Right cardiac atrium (tissue), 5 donors: Measurements from ENCODE around the gene FOXQ1. TPM values are rescaled to one million over a fixed set of nuclear protein-coding genes. Genes with fewer than 3 reads are reported as not detected.
"Not testable (repeated sequence)": the region's sequence is repeated elsewhere in the genome, so short reads cannot be mapped to it uniquely, and the experiment has no call there.

Experiments
- ATAC-seq, 2 donors: fragments of 200-7000 bp; cut with Tn5 transposase; one replicate each; pipeline versions ENCODE4 v1.8.0 to v1.9.1; 2020; ENCODE audit warnings: moderate library complexity in 2 of 2, mild to moderate bottlenecking in 1 of 2
- DNase-seq, 3 donors: peaks; one replicate each; pipeline ENCODE4 v3.0.0-alpha.2; 2020
- H3K27ac ChIP-seq: one replicate; pipeline ENCODE4 v1.5.1; 2013; ENCODE audit warnings: mild to moderate bottlenecking, low read length, control low read depth, moderate library complexity
- H3K27me3 ChIP-seq: one replicate; pipeline ENCODE4 v1.6.1; 2013; ENCODE audit not compliant: control insufficient read depth, insufficient read depth
- H3K4me1 ChIP-seq: one replicate; pipeline ENCODE4 v1.6.1; 2013; ENCODE audit warnings: low read length; ENCODE audit not compliant: control insufficient read depth, insufficient read depth
- H3K4me3 ChIP-seq: one replicate; pipeline ENCODE4 v1.5.1; 2013; ENCODE audit warnings: low read length, control low read depth
- H3K9me3 ChIP-seq: one replicate; pipeline ENCODE4 v1.6.1; 2013; ENCODE audit warnings: low read length; ENCODE audit not compliant: control insufficient read depth
- WGBS: extraction: QIAGEN DNeasy Blood & Tissue Kit; methylation state at CpG from one replicate; pipeline ENCODE4 v1.1.7; 2013; 5-methylcytosine and 5-hydroxymethylcytosine counted together
- intact Hi-C, 4 donors: fragments of 100-400 bp; cut with DNase I; formaldehyde crosslinking; loops; one replicate each; pipeline versions ENCODE4 v1.11.0 to v1.14.0; 2022 to 2023
- polyA plus RNA-seq: library from polyadenylated mRNA; stranded (reverse); fragments of 200-250 nt; gene quantifications from one replicate; pipeline ENCODE4 v1.2.3, GENCODE V29; 2013
- total RNA-seq, 4 donors: library from RNA; stranded (reverse); fragmentation: NEBNext Ultra II Directional; extraction: Animal tissue kit (Norgen Biotek cat#: 25700); gene quantifications; one replicate each; pipeline ENCODE4 v1.2.1, GENCODE V29; 2021
- donor health status: healthy with polysubstance abuse.
- donor health status: DM: no; HTN: yes; CAD: no.
- donor health status: DM: no; HTN: no; CAD: no.
- donor health status: DM: no; HTN: yes; CAD: no; lungs with severe emphysema.
- donor health status: DM: yes; HTN: yes; CAD: no.

FOXQ1 gene
- total and polyA plus RNA-seq, 5 donors: not detected

DNA sequence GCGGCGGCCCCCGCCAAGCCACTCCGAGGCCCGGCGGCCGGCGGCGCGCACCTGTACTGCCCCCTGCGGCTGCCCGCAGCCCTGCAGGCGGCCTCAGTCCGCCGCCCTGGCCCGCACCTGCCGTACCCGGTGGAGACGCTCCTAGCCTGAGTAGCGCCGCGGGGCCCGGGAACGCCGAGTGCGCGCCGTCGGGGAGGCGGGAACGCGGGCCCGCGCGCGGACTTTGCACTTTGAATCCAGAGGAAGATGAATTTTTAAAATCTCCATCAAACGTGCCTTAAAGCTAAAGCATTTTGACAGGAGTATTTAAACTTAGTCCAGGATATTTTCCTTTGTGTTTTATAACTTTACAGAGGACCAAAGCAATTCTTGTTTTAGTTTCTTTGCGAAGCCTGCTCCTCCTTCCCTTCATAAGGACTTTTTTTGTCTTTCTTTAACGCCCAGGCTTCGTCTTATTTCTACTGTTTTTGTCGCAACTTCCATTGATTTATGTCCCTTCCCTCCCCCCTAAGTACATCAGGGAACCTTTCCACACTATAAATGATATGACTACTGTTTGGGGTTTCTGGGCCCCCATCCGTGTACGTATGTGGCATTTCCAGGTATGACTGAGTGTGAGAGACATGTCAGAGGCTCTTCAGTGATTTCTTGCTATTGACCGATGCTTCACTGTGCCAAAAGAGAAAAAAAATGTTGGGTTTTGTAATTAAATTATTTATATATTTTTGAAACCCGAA is 2.0 kb downstream of the FOXQ1 start:
- H3K4me3 ChIP-seq: no peak overlapping the region
- DNase-seq: no peak
- peaks cover 5% of the 10 kb centered on the region for H3K4me1 ChIP-seq
- ATAC-seq: no peak
- no peak overlapping the region for H3K27ac ChIP-seq
- no peaks in the 10 kb centered on the region for H3K9me3 ChIP-seq
- intact Hi-C loops: no loop called here
- 4% methylated on average over 45 of the region's 45 CpGs for WGBS
- no peaks in the 10 kb centered on the region for H3K27me3 ChIP-seq

DNA sequence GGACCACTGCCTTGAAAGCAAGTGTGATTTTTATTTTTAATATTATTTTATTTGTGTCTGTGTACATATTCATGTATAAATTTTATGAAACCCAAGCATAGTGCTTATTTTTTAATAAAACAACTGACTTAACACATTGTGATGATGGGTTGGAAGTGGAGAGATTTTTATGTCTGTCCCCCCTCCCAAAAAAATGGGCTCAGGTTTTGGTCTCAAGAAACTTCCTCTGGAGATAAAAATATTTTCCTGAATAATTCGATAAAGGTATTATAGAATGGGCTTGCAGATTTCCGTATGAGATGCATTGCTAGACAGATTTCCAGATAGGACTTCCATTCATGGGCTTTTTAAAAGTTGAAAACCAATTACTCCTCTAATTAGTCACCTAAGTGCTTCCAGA is 2.7 kb downstream of the FOXQ1 start:
- Histone ChIP-seq H3K4me3 (no peak overlapping the region), H3K27me3 (no peaks in the 10 kb centered on the region), H3K4me1 (peaks cover 5% of the 10 kb centered on the region), H3K27ac (no peak overlapping the region), H3K9me3 (no peaks in the 10 kb centered on the region)
- 22% methylated on average over 2 of the region's 2 CpGs for WGBS
- DNase-seq (no peak), ATAC-seq (no peak)
- intact Hi-C loops: no loop called here

DNA sequence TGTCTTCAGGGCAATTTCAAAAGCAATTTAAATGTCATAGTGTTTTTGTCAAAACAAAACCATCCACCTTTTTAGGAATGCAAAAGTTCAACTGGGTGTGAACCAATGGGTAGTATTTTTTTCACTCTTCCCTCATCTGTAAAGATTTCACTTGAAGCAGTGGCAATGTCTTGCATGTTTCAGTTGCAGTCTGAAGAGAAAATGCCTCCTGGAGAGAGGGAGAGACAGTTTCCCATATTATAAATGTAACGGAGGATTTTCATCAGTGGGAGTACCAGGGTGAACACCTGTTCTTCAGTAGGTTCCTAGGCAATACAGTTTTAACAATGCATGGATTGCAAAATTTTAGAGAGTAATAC is 3.3 kb downstream of the FOXQ1 start:
- no peaks in the 10 kb centered on the region for H3K9me3 ChIP-seq
- H3K27me3 ChIP-seq: no peaks in the 10 kb centered on the region
- H3K4me3 ChIP-seq: no peak overlapping the region
- 42% methylated on average over 1 of the region's 1 CpG for WGBS
- intact Hi-C loops: no loop called here
- H3K27ac ChIP-seq: no peak overlapping the region
- DNase-seq: no peak
- peaks cover 5% of the 10 kb centered on the region for H3K4me1 ChIP-seq
- ATAC-seq: no peak

GRCh38 chr6:1315560-1316386 is 3.9 kb downstream of the FOXQ1 start:
- intact Hi-C loops: no loop called here
- DNase-seq: no peak
- ATAC-seq: no peak
- peaks cover 5% of the 10 kb centered on the region for H3K4me1 ChIP-seq
- H3K27ac ChIP-seq: no peak overlapping the region
- WGBS: 26% methylated on average over 11 of the region's 11 CpGs
- H3K9me3 ChIP-seq: no peaks in the 10 kb centered on the region
- peak overlapping the region; percentile 77 for H3K4me3 ChIP-seq
- H3K27me3 ChIP-seq: no peaks in the 10 kb centered on the region

DNA sequence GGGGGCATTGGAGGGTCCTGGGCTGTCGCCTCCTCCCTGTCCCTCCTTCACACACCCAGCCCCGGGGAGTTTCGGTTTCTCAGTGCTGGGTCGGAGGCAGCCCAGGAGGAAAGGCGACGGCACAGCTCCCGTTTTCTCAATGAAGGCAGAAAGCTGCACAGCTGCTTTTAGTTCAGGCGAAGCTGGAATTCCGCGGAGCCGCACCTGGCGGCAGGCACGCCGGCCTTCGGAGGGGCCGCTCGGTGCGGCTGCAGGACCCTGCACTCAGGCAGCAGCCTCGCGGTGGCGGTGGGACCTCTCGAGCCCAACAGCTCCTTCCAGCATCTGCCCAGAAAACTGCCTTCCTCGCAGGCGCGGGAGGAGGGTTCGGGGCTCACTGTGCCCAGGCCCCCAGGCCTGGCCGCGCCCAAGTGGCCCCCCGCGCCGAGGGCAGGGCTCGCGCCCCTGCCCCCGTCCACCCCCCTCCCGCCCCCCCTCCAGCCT is 4.6 kb downstream of the FOXQ1 start:
- WGBS: 1% methylated on average over 34 of the region's 35 CpGs
- DNase-seq (no peak), ATAC-seq (no peak)
- peaks cover 3% of the 10 kb centered on the region for H3K4me1 ChIP-seq
- H3K9me3 ChIP-seq: no peaks in the 10 kb centered on the region
- H3K27ac ChIP-seq: no peak overlapping the region
- H3K4me3 ChIP-seq: peak overlapping the region; percentile 77
- H3K27me3 ChIP-seq: no peaks in the 10 kb centered on the region
- intact Hi-C loops: no loop called here

GRCh38 chr6:1317302-1317815 is 5.5 kb downstream of the FOXQ1 start:
- 89% methylated on average over 43 of the region's 43 CpGs for WGBS
- peak in 2 of 3 donors; percentile 47 to 62 for DNase-seq
- Histone ChIP-seq H3K9me3 (no peaks in the 10 kb centered on the region), H3K27ac (no peak overlapping the region), H3K4me1 (peaks cover 3% of the 10 kb centered on the region), H3K4me3 (no peak overlapping the region), H3K27me3 (no peaks in the 10 kb centered on the region)
- intact Hi-C loops: no loop called here
- no peak for ATAC-seq

- no peak for DNase-seq
- no peak for ATAC-seq
- Histone ChIP-seq H3K4me1 (no peaks in the 10 kb centered on the region), H3K27ac (no peak overlapping the region), H3K4me3 (no peak overlapping the region), H3K27me3 (no peaks in the 10 kb centered on the region), H3K9me3 (no peaks in the 10 kb centered on the region)
- 71% methylated on average over 7 of the region's 7 CpGs for WGBS
- intact Hi-C loops: no loop called here
Measured at GRCh38 chr6:1318036-1318435, 6.1 kb downstream of the FOXQ1 start.

GRCh38 chr6:1318584-1318983 is 6.7 kb downstream of the FOXQ1 start:
- H3K27me3 ChIP-seq, H3K4me1 ChIP-seq, H3K4me3 ChIP-seq, ATAC-seq, DNase-seq, H3K27ac ChIP-seq, H3K9me3 ChIP-seq, intact Hi-C loops: not testable (repeated sequence)
- 85% methylated on average over 15 of the region's 22 CpGs for WGBS

DNA sequence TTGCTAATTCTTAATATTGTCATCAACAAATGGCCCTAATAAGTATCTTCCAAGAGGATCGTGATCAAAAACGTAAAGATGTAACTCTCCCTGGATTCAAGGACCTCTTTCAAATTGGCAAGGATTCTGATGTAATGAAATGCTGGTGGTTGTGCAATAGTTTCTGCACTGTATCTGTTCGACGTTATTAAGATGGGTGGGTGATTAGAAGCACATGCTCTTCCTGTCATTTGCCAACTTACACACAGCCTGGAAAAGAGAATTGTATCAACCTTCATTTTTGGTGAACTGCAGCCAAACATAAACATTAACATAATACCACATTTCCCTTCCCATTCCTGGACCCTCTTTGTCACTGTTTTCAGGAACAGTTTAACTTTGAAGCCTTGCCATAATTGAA is 9.8 kb downstream of the FOXQ1 start:
- no peaks in the 10 kb centered on the region for H3K9me3 ChIP-seq
- H3K4me3 ChIP-seq: no peak overlapping the region
- DNase-seq (no peak), ATAC-seq (no peak)
- intact Hi-C loops: no loop called here
- 23% methylated on average over 4 of the region's 4 CpGs for whole genome bisulfite sequencing
- no peak overlapping the region for H3K27ac ChIP-seq
- no peaks in the 10 kb centered on the region for H3K27me3 ChIP-seq
- H3K4me1 ChIP-seq: no peaks in the 10 kb centered on the region

GRCh38 chr6:1322156-1322555 is 10.3 kb downstream of the FOXQ1 start:
- WGBS: 50% methylated on average over 3 of the region's 3 CpGs
- Histone ChIP-seq H3K9me3 (no peaks in the 10 kb centered on the region), H3K27ac (no peak overlapping the region), H3K27me3 (no peaks in the 10 kb centered on the region), H3K4me1 (no peaks in the 10 kb centered on the region), H3K4me3 (no peak overlapping the region)
- no peak for ATAC-seq
- DNase-seq: no peak
- intact Hi-C loops: no loop called here

- no peak for DNase-seq
- intact Hi-C loops: no loop called here
- ATAC-seq: no peak
- Histone ChIP-seq H3K9me3 (no peaks in the 10 kb centered on the region), H3K4me1 (no peaks in the 10 kb centered on the region), H3K27me3 (no peaks in the 10 kb centered on the region), H3K4me3 (no peak overlapping the region), H3K27ac (no peak overlapping the region)
- 64% methylated on average over 5 of the region's 5 CpGs for WGBS
Measured at GRCh38 chr6:1322696-1323219, 10.9 kb downstream of the FOXQ1 start.
